ENCODE measurements around the gene KLHL6.

The KLHL6 gene

DNA sequence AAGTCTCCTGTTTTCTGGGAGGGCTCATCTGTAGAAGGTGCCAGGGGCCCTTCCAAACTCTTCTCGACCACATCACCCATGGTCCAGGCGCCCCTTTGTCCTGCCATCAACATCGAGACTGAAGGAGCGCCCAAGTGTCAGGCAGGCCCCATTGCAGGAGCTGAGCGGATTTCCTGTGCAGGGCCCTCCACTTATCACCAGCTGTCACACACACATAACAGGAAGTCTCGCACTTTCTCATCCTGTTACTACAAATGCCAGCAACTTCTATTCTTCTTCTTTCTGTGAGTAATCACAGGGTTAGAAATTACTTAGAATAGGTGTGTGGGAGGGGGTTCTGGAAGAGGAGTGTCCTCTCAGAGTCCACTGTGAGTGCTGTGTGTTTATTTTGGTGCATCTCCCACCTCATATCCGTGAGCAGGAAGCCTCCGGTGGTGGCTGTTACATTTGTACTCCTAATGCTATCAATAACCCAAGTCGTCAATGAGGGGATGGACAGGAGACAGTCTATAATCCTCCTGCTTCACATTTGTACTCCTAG is at the start of gene KLHL6:
Gene KLHL6 (minus strand): TSS at position 166 of the 541 bp plus-strand sequence. CDS start 53 bp downstream, at position 113.
- no peak within 1 kb of the TSS for H3K4me3 ChIP-seq (ENCODE audit: low read length in 2 of 2)
- no peaks in the 10 kb centered on the region for H3K9me3 ChIP-seq (ENCODE audit: control insufficient read depth in 2 of 2, low read length in 2 of 2)
- no peaks in the 10 kb centered on the region for H3K36me3 ChIP-seq (ENCODE audit: control insufficient read depth in 2 of 2, insufficient read depth in 2 of 2, low read length in 2 of 2)
- H3K9ac ChIP-seq (ENCODE audit: low read length in 2 of 2): no peak within 1 kb of the TSS
- no peak within 1 kb of the TSS for H3K27ac ChIP-seq (ENCODE audit: low read length)
- H3K4me1 ChIP-seq (ENCODE audit: control insufficient read depth, insufficient read depth, low read length): no peaks in the 10 kb centered on the region
- no peaks in the 10 kb centered on the region for H3K27me3 ChIP-seq (ENCODE audit: control insufficient read depth in 1 of 2, insufficient read depth in 2 of 2, low read length in 2 of 2)

DNA sequence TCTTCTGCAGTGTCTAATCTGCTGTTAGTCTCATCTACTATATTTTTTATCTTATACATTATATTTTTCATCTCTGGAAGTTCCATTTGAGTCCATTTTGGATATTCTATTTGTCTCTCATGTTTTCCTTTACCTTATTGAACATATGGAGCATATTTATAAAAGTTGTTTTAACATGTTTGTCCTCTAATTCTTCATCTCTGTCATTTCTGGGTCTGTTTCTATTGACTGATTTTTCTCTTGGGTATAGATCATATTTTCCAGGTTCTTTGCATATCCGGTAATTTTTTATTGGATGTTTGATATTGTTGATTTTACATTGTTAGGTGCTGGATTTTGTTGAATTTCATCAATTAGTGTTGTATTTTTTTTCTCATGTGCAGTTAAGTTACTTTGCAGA is 42.5 kb upstream of the KLHL6 start:
- Histone ChIP-seq H3K9ac (ENCODE audit: low read length in 2 of 2) (no peak overlapping the region), H3K9me3 (ENCODE audit: control insufficient read depth in 2 of 2, low read length in 2 of 2) (peaks cover 0 to 5% of the 10 kb centered on the region in 2 donors), H3K36me3 (ENCODE audit: control insufficient read depth in 2 of 2, insufficient read depth in 2 of 2, low read length in 2 of 2) (no peaks in the 10 kb centered on the region), H3K27me3 (ENCODE audit: control insufficient read depth in 1 of 2, insufficient read depth in 2 of 2, low read length in 2 of 2) (no peaks in the 10 kb centered on the region), H3K4me3 (ENCODE audit: low read length in 2 of 2) (no peak overlapping the region), H3K27ac (ENCODE audit: low read length) (no peak overlapping the region), H3K4me1 (ENCODE audit: control insufficient read depth, insufficient read depth, low read length) (no peaks in the 10 kb centered on the region)

- H3K27ac ChIP-seq (ENCODE audit: low read length): no peak overlapping the region
- peaks cover 0 to 5% of the 10 kb centered on the region in 2 donors for H3K9me3 ChIP-seq (ENCODE audit: control insufficient read depth in 2 of 2, low read length in 2 of 2)
- H3K9ac ChIP-seq (ENCODE audit: low read length in 2 of 2): no peak overlapping the region
- no peaks in the 10 kb centered on the region for H3K36me3 ChIP-seq (ENCODE audit: control insufficient read depth in 2 of 2, insufficient read depth in 2 of 2, low read length in 2 of 2)
- no peak overlapping the region for H3K4me3 ChIP-seq (ENCODE audit: low read length in 2 of 2)
- H3K27me3 ChIP-seq (ENCODE audit: control insufficient read depth in 1 of 2, insufficient read depth in 2 of 2, low read length in 2 of 2): no peaks in the 10 kb centered on the region
- no peaks in the 10 kb centered on the region for H3K4me1 ChIP-seq (ENCODE audit: control insufficient read depth, insufficient read depth, low read length)
These were observed 39.1 kb upstream of the KLHL6 start for GRCh38 chr3:183594636-183595035.

DNA sequence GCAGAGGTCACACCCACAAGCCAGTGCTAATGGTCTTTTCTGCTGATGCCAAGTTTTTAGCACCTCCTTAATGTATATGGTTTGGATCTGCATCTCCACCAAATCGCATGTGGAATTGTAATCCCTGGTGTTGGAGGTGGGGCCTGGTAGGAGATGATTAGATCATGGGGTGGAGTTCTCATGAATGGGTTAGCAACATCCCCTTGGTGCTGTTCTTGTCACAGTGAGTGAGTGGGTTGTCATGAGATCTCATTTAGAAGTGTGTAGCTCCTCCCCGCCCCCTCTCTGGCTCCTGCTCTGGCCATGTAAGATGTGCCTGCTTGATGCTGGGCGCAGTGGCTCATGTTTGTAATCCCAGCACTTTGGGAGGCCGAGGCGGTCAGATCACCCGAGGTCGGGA is 37.3 kb upstream of the KLHL6 start:
- H3K27me3 ChIP-seq (ENCODE audit: control insufficient read depth in 1 of 2, insufficient read depth in 2 of 2, low read length in 2 of 2): no peaks in the 10 kb centered on the region
- no peaks in the 10 kb centered on the region for H3K36me3 ChIP-seq (ENCODE audit: control insufficient read depth in 2 of 2, insufficient read depth in 2 of 2, low read length in 2 of 2)
- H3K27ac ChIP-seq (ENCODE audit: low read length): no peak overlapping the region
- no peak overlapping the region for H3K4me3 ChIP-seq (ENCODE audit: low read length in 2 of 2)
- no peak overlapping the region for H3K9ac ChIP-seq (ENCODE audit: low read length in 2 of 2)
- H3K9me3 ChIP-seq (ENCODE audit: control insufficient read depth in 2 of 2, low read length in 2 of 2): no peaks in the 10 kb centered on the region
- no peaks in the 10 kb centered on the region for H3K4me1 ChIP-seq (ENCODE audit: control insufficient read depth, insufficient read depth, low read length)

- H3K27me3 ChIP-seq (ENCODE audit: control insufficient read depth in 1 of 2, insufficient read depth in 2 of 2, low read length in 2 of 2): no peaks in the 10 kb centered on the region
- H3K9me3 ChIP-seq (ENCODE audit: control insufficient read depth in 2 of 2, low read length in 2 of 2): no peaks in the 10 kb centered on the region
- no peak overlapping the region for H3K4me3 ChIP-seq (ENCODE audit: low read length in 2 of 2)
- no peak overlapping the region for H3K27ac ChIP-seq (ENCODE audit: low read length)
- no peaks in the 10 kb centered on the region for H3K36me3 ChIP-seq (ENCODE audit: control insufficient read depth in 2 of 2, insufficient read depth in 2 of 2, low read length in 2 of 2)
- H3K4me1 ChIP-seq (ENCODE audit: control insufficient read depth, insufficient read depth, low read length): no peaks in the 10 kb centered on the region
- no peak overlapping the region for H3K9ac ChIP-seq (ENCODE audit: low read length in 2 of 2)
These were observed 36.5 kb upstream of the KLHL6 start for GRCh38 chr3:183591881-183592521.

GRCh38 chr3:183590442-183590841 is 34.9 kb upstream of the KLHL6 start:
- Histone ChIP-seq H3K36me3 (ENCODE audit: control insufficient read depth in 2 of 2, insufficient read depth in 2 of 2, low read length in 2 of 2) (no peaks in the 10 kb centered on the region), H3K9ac (ENCODE audit: low read length in 2 of 2) (no peak overlapping the region), H3K9me3 (ENCODE audit: control insufficient read depth in 2 of 2, low read length in 2 of 2) (no peaks in the 10 kb centered on the region), H3K4me1 (ENCODE audit: control insufficient read depth, insufficient read depth, low read length) (no peaks in the 10 kb centered on the region), H3K27ac (ENCODE audit: low read length) (no peak overlapping the region), H3K4me3 (ENCODE audit: low read length in 2 of 2) (no peak overlapping the region), H3K27me3 (ENCODE audit: control insufficient read depth in 1 of 2, insufficient read depth in 2 of 2, low read length in 2 of 2) (no peaks in the 10 kb centered on the region)

DNA sequence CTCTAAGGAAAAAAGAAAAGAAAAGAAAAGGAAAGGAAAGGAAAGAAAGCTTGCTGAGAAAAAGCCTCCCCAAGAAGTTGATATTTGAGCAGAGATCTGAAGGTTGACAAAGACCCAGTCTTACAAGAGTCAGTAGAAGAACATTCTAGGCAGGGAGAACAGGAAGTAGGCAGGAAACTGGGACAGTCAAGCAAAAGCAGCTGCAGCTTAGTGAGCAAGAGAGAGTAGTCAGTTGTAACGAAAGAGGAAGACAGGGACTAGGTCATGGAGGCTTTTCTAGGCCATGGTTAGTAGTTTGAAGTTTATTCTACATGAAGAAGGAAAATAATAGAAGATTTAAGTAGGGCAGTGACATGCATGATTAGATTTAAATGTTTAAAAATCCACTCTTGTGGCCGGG is 31.8 kb upstream of the KLHL6 start:
- H3K4me1 ChIP-seq (ENCODE audit: control insufficient read depth, insufficient read depth, low read length): peaks cover 14% of the 10 kb centered on the region
- H3K27ac ChIP-seq (ENCODE audit: low read length): no peak overlapping the region
- no peaks in the 10 kb centered on the region for H3K9me3 ChIP-seq (ENCODE audit: control insufficient read depth in 2 of 2, low read length in 2 of 2)
- no peak overlapping the region for H3K4me3 ChIP-seq (ENCODE audit: low read length in 2 of 2)
- no peaks in the 10 kb centered on the region for H3K27me3 ChIP-seq (ENCODE audit: control insufficient read depth in 1 of 2, insufficient read depth in 2 of 2, low read length in 2 of 2)
- no peaks in the 10 kb centered on the region for H3K36me3 ChIP-seq (ENCODE audit: control insufficient read depth in 2 of 2, insufficient read depth in 2 of 2, low read length in 2 of 2)
- no peak overlapping the region for H3K9ac ChIP-seq (ENCODE audit: low read length in 2 of 2)

- Histone ChIP-seq H3K4me1 (ENCODE audit: control insufficient read depth, insufficient read depth, low read length) (peaks cover 14% of the 10 kb centered on the region), H3K4me3 (ENCODE audit: low read length in 2 of 2) (no peak overlapping the region)
These were observed 31.0 kb upstream of the KLHL6 start for GRCh38 chr3:183586477-183586876.

GRCh38 chr3:183584914-183585280 is 29.4 kb upstream of the KLHL6 start:
- H3K36me3 ChIP-seq (ENCODE audit: control insufficient read depth in 2 of 2, insufficient read depth in 2 of 2, low read length in 2 of 2): no peaks in the 10 kb centered on the region
- no peak overlapping the region for H3K4me3 ChIP-seq (ENCODE audit: low read length in 2 of 2)
- H3K4me1 ChIP-seq (ENCODE audit: control insufficient read depth, insufficient read depth, low read length): peaks cover 14% of the 10 kb centered on the region
- H3K27ac ChIP-seq (ENCODE audit: low read length): peak overlapping the region; percentile 46
- no peaks in the 10 kb centered on the region for H3K9me3 ChIP-seq (ENCODE audit: control insufficient read depth in 2 of 2, low read length in 2 of 2)
- no peak overlapping the region for H3K9ac ChIP-seq (ENCODE audit: low read length in 2 of 2)
- no peaks in the 10 kb centered on the region for H3K27me3 ChIP-seq (ENCODE audit: control insufficient read depth in 1 of 2, insufficient read depth in 2 of 2, low read length in 2 of 2)

More at GRCh38 chr3:183586477-183586876, 31.0 kb upstream of the KLHL6 start:
- H3K27ac ChIP-seq (ENCODE audit: low read length): no peak overlapping the region
- H3K9me3 ChIP-seq (ENCODE audit: control insufficient read depth in 2 of 2, low read length in 2 of 2): no peaks in the 10 kb centered on the region
- H3K9ac ChIP-seq (ENCODE audit: low read length in 2 of 2): no peak overlapping the region
- no peaks in the 10 kb centered on the region for H3K36me3 ChIP-seq (ENCODE audit: control insufficient read depth in 2 of 2, insufficient read depth in 2 of 2, low read length in 2 of 2)
- no peaks in the 10 kb centered on the region for H3K27me3 ChIP-seq (ENCODE audit: control insufficient read depth in 1 of 2, insufficient read depth in 2 of 2, low read length in 2 of 2)

GRCh38 chr3:183584246-183584913 is 28.9 kb upstream of the KLHL6 start:
- peak overlapping the region in 1 of 2 donors; percentile 1 for H3K4me3 ChIP-seq (ENCODE audit: low read length in 2 of 2)
- H3K27ac ChIP-seq (ENCODE audit: low read length): peak overlapping the region; percentile 46
- no peak overlapping the region for H3K9ac ChIP-seq (ENCODE audit: low read length in 2 of 2)
- H3K9me3 ChIP-seq (ENCODE audit: control insufficient read depth in 2 of 2, low read length in 2 of 2): no peaks in the 10 kb centered on the region
- H3K36me3 ChIP-seq (ENCODE audit: control insufficient read depth in 2 of 2, insufficient read depth in 2 of 2, low read length in 2 of 2): no peaks in the 10 kb centered on the region
- peaks cover 14% of the 10 kb centered on the region for H3K4me1 ChIP-seq (ENCODE audit: control insufficient read depth, insufficient read depth, low read length)
- no peaks in the 10 kb centered on the region for H3K27me3 ChIP-seq (ENCODE audit: control insufficient read depth in 1 of 2, insufficient read depth in 2 of 2, low read length in 2 of 2)
